Neural cell (in vitro differentiated cells): Measurements from ENCODE around the gene RPL18.

ENCODE experiments used
- RAD21 ChIP-seq: fragments of 450-650 bp; conservative IDR thresholded peaks from 2 replicates; pipeline ENCODE4 v1.6.1; 2014; ENCODE audit warnings: antibody characterized with exemption, mild to moderate bottlenecking, moderate library complexity
- REST ChIP-seq: IDR thresholded peaks from 2 replicates; pipeline ENCODE4 v1.6.1; 2012; ENCODE audit warnings: borderline replicate concordance
- TF ChIP-seq, protein P1 (sequence below): fragments of 450-650 bp; IDR thresholded peaks from 2 replicates; pipeline ENCODE4 v1.5.1; 2014; ENCODE audit warnings: antibody characterized with exemption, mild to moderate bottlenecking, moderate library complexity; ENCODE audit not compliant: poor library complexity, severe bottlenecking

DNA sequence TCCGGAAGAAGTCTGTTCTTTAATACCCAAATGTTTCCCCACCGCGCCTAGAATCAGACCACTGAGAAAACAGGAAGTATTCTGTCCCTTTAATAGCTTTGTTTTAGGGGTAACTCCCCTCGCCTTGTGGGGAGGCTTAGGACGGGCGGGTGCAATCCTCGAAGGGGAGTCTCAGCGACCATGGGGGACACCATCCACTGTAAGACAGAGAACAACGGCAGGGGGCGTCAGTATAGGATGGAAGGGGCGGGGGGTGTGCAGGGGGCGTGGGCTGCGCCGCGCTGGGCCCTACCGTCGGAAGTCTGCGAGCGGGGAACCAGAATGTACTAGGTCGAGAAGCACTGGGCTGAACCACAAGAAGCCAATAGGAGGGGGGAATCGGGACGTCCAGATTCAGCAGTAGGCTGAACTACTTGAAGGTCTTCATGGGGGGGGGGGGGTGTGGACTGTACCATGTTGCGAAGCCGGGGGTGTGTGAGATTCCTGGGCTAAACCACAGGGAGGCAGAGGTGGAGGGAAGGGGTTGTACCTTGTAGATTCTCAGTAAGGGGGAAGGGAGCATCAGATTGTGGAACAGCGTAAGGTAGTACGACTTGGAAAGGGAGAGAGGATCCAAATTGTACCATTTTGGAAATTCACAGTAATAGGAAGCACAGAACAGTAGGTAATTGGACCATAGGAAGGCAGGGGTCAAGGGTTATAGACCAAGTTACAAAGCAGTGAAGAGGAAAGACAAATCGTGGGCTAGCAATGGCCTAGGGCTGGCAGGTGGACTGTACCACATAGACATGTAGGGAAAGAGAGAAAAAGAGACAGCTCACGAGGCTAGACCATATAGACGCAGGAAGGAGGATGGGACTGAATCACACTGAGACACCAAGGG, 19.2 kb upstream of the RPL18 start:
- TF ChIP-seq, protein P1, sequence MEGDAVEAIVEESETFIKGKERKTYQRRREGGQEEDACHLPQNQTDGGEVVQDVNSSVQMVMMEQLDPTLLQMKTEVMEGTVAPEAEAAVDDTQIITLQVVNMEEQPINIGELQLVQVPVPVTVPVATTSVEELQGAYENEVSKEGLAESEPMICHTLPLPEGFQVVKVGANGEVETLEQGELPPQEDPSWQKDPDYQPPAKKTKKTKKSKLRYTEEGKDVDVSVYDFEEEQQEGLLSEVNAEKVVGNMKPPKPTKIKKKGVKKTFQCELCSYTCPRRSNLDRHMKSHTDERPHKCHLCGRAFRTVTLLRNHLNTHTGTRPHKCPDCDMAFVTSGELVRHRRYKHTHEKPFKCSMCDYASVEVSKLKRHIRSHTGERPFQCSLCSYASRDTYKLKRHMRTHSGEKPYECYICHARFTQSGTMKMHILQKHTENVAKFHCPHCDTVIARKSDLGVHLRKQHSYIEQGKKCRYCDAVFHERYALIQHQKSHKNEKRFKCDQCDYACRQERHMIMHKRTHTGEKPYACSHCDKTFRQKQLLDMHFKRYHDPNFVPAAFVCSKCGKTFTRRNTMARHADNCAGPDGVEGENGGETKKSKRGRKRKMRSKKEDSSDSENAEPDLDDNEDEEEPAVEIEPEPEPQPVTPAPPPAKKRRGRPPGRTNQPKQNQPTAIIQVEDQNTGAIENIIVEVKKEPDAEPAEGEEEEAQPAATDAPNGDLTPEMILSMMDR = peak; percentile 47
- TF ChIP-seq RAD21 (no peak), REST (peak; percentile 61)
